GM23248 (cell line): ENCODE results near the gene M1AP. TPM values are rescaled to one million over a fixed set of nuclear protein-coding genes. Genes with fewer than 3 reads are reported as not detected.
A peak's percentile ranks its signal among the peaks of the same experiment; 100 is the strongest.
"Not testable (repeated sequence)": the region's sequence is repeated elsewhere in the genome, so short reads cannot be mapped to it uniquely, and the experiment has no call there.

ENCODE experiments used
- DNase-seq: peaks from one replicate; pipeline ENCODE4 v3.0.0-alpha.2; 2015
- H2AFZ ChIP-seq: fragments of 200-600 bp; sonication (generic); 2 replicates; pipeline ENCODE4 v1.6.1; 2016; ENCODE audit warnings: antibody characterized with exemption
- H3F3A ChIP-seq: fragments of 200-600 bp; sonication (generic); 2 replicates; pipeline ENCODE4 v1.6.1; 2016; ENCODE audit warnings: mild to moderate bottlenecking, antibody characterized with exemption, mixed run types; ENCODE audit not compliant: insufficient read depth
- H3K27ac ChIP-seq: fragments of 200-600 bp; sonication (generic); 2 replicates; pipeline ENCODE4 v1.5.1; 2016; ENCODE audit warnings: mild to moderate bottlenecking
- H3K27me3 ChIP-seq: fragments of 200-600 bp; sonication (generic); replicated peaks from 2 replicates; pipeline ENCODE4 v1.6.1; 2016; ENCODE audit warnings: mild to moderate bottlenecking; ENCODE audit not compliant: insufficient read depth
- H3K36me3 ChIP-seq: fragments of 200-600 bp; sonication (generic); 2 replicates; pipeline ENCODE4 v1.6.1; 2016; ENCODE audit warnings: low read depth, mild to moderate bottlenecking
- H3K4me1 ChIP-seq: fragments of 200-600 bp; sonication (generic); 2 replicates; pipeline ENCODE4 v1.6.1; 2016; ENCODE audit warnings: mild to moderate bottlenecking; ENCODE audit not compliant: insufficient read depth
- H3K4me2 ChIP-seq: fragments of 200-600 bp; sonication (generic); one replicate; pipeline ENCODE4 v1.6.1; 2016; ENCODE audit warnings: mild to moderate bottlenecking; ENCODE audit not compliant: unreplicated experiment
- H3K4me3 ChIP-seq: fragments of 200-600 bp; sonication (generic); 2 replicates; pipeline ENCODE4 v1.5.1; 2016; ENCODE audit warnings: mild to moderate bottlenecking
- H3K79me2 ChIP-seq: fragments of 200-600 bp; sonication (generic); 2 replicates; pipeline ENCODE4 v1.6.1; 2016; ENCODE audit warnings: mild to moderate bottlenecking; ENCODE audit not compliant: insufficient read depth
- H3K9ac ChIP-seq: fragments of 200-600 bp; sonication (generic); 2 replicates; pipeline ENCODE4 v1.6.1; 2016; ENCODE audit warnings: mild to moderate bottlenecking
- H3K9me2 ChIP-seq: fragments of 200-600 bp; sonication (generic); 2 replicates; pipeline ENCODE4 v1.6.1; 2016; ENCODE audit warnings: mixed run types, mild to moderate bottlenecking, moderate library complexity; ENCODE audit not compliant: insufficient read depth
- H3K9me3 ChIP-seq: fragments of 200-600 bp; sonication (generic); one replicate; pipeline ENCODE4 v1.6.1; 2017; ENCODE audit warnings: low read depth
- H4K20me1 ChIP-seq: fragments of 200-600 bp; sonication (generic); 2 replicates; pipeline ENCODE4 v1.6.0; 2016; ENCODE audit not compliant: insufficient read depth
- EZH2 ChIP-seq: fragments of 200-600 bp; sonication (generic); IDR thresholded peaks from 2 replicates; pipeline ENCODE4 v1.6.1; 2018; ENCODE audit warnings: antibody characterized with exemption, mild to moderate bottlenecking; ENCODE audit not compliant: insufficient read depth, poor library complexity, severe bottlenecking
- EZH2phosphoT487 ChIP-seq: fragments of 200-600 bp; sonication (generic); IDR thresholded peaks from 2 replicates; pipeline ENCODE4 v1.6.1; 2018; ENCODE audit warnings: antibody characterized with exemption, moderate library complexity, mild to moderate bottlenecking, low read depth; ENCODE audit not compliant: insufficient read depth
- WGBS, 2 experiments: methylation state at CpG; one replicate each; pipeline ENCODE4 v1.1.6; 2015 to 2017; ENCODE audit warnings: low lambda C conversion rate in 2 of 2, low coverage in 1 of 2; ENCODE audit errors: missing lambda C conversion rate in 2 of 2; 5-methylcytosine and 5-hydroxymethylcytosine counted together
- in situ Hi-C: fragments of 300-500 bp; cut with MboI; formaldehyde crosslinking; loops from 2 replicates; pipeline ENCODE4 v1.15.0; 2020
- polyA plus RNA-seq: library from polyadenylated mRNA; unstranded; fragments of >200 nt; fragmentation: Nextera tagmentation; extraction: Ambion mirVana; gene quantifications from 2 replicates; pipeline ENCODE4 v1.2.1, GENCODE V29; 2016
- total RNA-seq: library from RNA; depleted of rRNA; stranded (reverse); fragments of >200 nt; shearing (Covaris generic); gene quantifications from 2 replicates; pipeline ENCODE4 v1.2.3, GENCODE V29; 2014

M1AP gene
- total and polyA plus RNA-seq, 2 experiments from 2014 or later: 0.18 to 1.5 TPM

DNA sequence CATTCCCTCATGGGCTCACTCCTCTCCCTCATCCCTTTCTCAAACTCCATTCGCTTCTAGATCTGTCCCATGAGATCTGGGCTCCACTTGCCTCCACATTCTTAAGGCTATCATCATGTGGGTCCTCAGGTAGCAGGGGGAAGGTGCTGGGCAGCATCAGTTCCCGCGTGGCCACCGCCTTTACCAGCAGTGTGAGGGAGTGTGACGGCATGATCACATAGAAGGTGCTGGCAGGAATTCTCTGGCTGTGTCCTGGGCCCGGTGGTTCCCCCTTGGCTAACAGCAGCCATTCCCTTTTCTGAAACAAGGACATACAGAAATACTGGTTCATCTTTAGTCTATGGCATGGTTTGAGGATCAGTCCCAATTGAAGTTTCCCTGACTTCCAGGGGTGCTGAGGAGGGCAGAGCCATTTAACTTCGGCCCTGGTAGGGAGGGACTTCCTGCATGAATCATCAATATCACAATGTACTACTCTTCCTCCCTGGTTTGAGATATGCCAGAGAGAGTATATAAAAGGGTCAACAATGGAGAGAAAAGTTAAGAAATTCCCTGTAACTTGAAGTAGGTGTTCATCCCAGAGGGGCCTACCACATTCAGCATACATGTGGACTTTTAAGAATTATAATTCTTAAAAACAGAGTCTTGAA, 85.9 kb downstream of the M1AP start:
- no peak overlapping the region for H3K4me2 ChIP-seq

GRCh38 chr2:74561022-74561421, 87.1 kb downstream of the M1AP start:
- DNase-seq, H3K27me3 ChIP-seq, H3K9ac ChIP-seq, H3K9me2 ChIP-seq, H3K79me2 ChIP-seq, H3K4me2 ChIP-seq, H3K36me3 ChIP-seq, in situ Hi-C loops, H3K27ac ChIP-seq, H2AFZ ChIP-seq, H3K4me3 ChIP-seq, H4K20me1 ChIP-seq, H3K9me3 ChIP-seq: not testable (repeated sequence)
- 95 to 100% methylated on average over 1 of the region's 1 CpG for WGBS, 2 experiments
- Histone ChIP-seq H3K4me1 (peaks cover 26% of the 10 kb centered on the region), H3F3A (peaks cover 23% of the 10 kb centered on the region)

More for the DNA sequence above, 85.9 kb downstream of the M1AP start:
- Histone ChIP-seq H3K36me3 (no peaks in the 10 kb centered on the region), H3F3A (peaks cover 31% of the 10 kb centered on the region), H3K79me2 (no peaks in the 10 kb centered on the region), H3K9ac (no peak overlapping the region), H3K27ac (no peak overlapping the region), H3K4me1 (peaks cover 36% of the 10 kb centered on the region), H3K9me3 (no peaks in the 10 kb centered on the region), H3K27me3 (no peaks in the 10 kb centered on the region), H3K4me3 (no peak overlapping the region), H2AFZ (no peak overlapping the region), H3K9me2 (no peaks in the 10 kb centered on the region), H4K20me1 (no peaks in the 10 kb centered on the region)
- TF ChIP-seq EZH2: no peak
- no peak for TF ChIP-seq EZH2phosphoT487
- DNase-seq: peak; percentile 19
- in situ Hi-C loops: no loop called here
- WGBS, 2 experiments: 77 to 83% methylated on average over 7 of the region's 7 CpGs

- Histone ChIP-seq H3K9me2 (no peaks in the 10 kb centered on the region), H3K9me3 (no peaks in the 10 kb centered on the region), H3K9ac (no peak overlapping the region), H4K20me1 (no peaks in the 10 kb centered on the region), H3K36me3 (no peaks in the 10 kb centered on the region), H3F3A (peaks cover 20% of the 10 kb centered on the region), H3K27ac (no peak overlapping the region), H3K4me2 (no peak overlapping the region), H2AFZ (no peak overlapping the region), H3K27me3 (no peaks in the 10 kb centered on the region), H3K4me1 (peaks cover 22% of the 10 kb centered on the region), H3K79me2 (peaks cover 3% of the 10 kb centered on the region; the same call in 1 of the 2 replicates), H3K4me3 (no peak overlapping the region)
- TF ChIP-seq EZH2phosphoT487: no peak
- TF ChIP-seq EZH2: no peak
- peak; percentile 15 for DNase-seq
- WGBS, 2 experiments: 80 to 81% methylated on average over 6 of the region's 6 CpGs
- in situ Hi-C loops: no loop called here
Measured at GRCh38 chr2:74560591-74560990, 87.5 kb downstream of the M1AP start.

DNA sequence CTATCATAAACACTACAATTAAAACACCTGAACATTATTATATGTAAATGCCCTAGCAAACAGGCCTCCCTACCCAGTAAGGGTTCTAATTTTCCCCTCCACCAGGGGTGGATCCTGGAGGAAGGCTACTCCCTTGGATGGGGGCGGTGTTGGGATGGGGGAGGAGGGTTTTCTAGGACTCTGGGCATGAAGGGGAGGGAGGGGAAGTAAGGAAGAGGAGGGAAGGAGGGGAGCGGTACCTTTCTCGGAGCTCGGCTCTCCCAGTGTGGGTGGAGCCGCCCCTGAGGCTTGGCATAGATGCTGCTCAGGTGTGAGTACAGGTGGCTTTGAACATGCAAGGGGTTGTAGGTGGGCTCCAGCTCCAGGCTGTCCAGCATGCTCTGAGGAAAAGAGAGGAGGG, 88.2 kb downstream of the M1AP start:
- Histone ChIP-seq H3K4me3 (no peak overlapping the region), H3K9me3 (no peaks in the 10 kb centered on the region)
- in situ Hi-C loops: no loop called here

More for the DNA sequence above, 88.2 kb downstream of the M1AP start:
- Histone ChIP-seq H3K27ac (no peak overlapping the region), H3K9me2 (no peaks in the 10 kb centered on the region), H3K4me2 (no peak overlapping the region), H3K79me2 (peaks cover 10% of the 10 kb centered on the region; the same call in 1 of the 2 replicates), H3F3A (peaks cover 16% of the 10 kb centered on the region), H3K9ac (no peak overlapping the region), H2AFZ (no peak overlapping the region), H3K27me3 (no peaks in the 10 kb centered on the region), H3K4me1 (peaks cover 18% of the 10 kb centered on the region), H4K20me1 (no peaks in the 10 kb centered on the region), H3K36me3 (no peaks in the 10 kb centered on the region)
- TF ChIP-seq EZH2phosphoT487: no peak
- no peak for TF ChIP-seq EZH2
- 34 to 45% methylated on average over 3 to 5 of the region's 5 CpGs for WGBS, 2 experiments
- DNase-seq: no peak
